Neural progenitor cell (in vitro differentiated cells): ENCODE data around the gene COLEC11. TPM values are rescaled to one million over a fixed set of nuclear protein-coding genes. Genes with fewer than 3 reads are reported as not detected.

ENCODE experiments used
- DNase-seq: peaks from one replicate; pipeline ENCODE4 v3.0.0-alpha.2; 2016; ENCODE audit warnings: low spot score
- H2AFZ ChIP-seq: fragments of 200-600 bp; sonication (generic); replicated peaks from 2 replicates; pipeline ENCODE4 v1.6.1; 2016; ENCODE audit warnings: antibody characterized with exemption
- H3F3A ChIP-seq: fragments of 200-600 bp; sonication (generic); 2 replicates; pipeline ENCODE4 v1.6.1; 2016; ENCODE audit warnings: antibody characterized with exemption, low read depth
- H3K27ac ChIP-seq: fragments of 200-600 bp; sonication (generic); 2 replicates; pipeline ENCODE4 v1.5.1; 2016; ENCODE audit warnings: mild to moderate bottlenecking
- H3K27me3 ChIP-seq: fragments of 200-600 bp; sonication (generic); 2 replicates; pipeline ENCODE4 v1.6.1; 2016; ENCODE audit warnings: mild to moderate bottlenecking, moderate library complexity
- H3K36me3 ChIP-seq: fragments of 200-600 bp; sonication (generic); 2 replicates; pipeline ENCODE4 v1.5.1; 2016
- H3K4me1 ChIP-seq: fragments of 200-600 bp; sonication (generic); 2 replicates; pipeline ENCODE4 v1.6.1; 2016; ENCODE audit warnings: mixed run types
- H3K4me2 ChIP-seq: fragments of 200-600 bp; sonication (generic); 2 replicates; pipeline ENCODE4 v1.6.1; 2016
- H3K4me3 ChIP-seq: fragments of 200-600 bp; sonication (generic); 2 replicates; pipeline ENCODE4 v1.5.1; 2016
- H3K79me2 ChIP-seq: fragments of 200-600 bp; sonication (generic); 2 replicates; pipeline ENCODE4 v1.6.1; 2016; ENCODE audit warnings: low read depth
- H3K9ac ChIP-seq: fragments of 200-600 bp; sonication (generic); 2 replicates; pipeline ENCODE4 v1.6.1; 2016
- H3K9me3 ChIP-seq: fragments of 200-600 bp; sonication (generic); 2 replicates; pipeline ENCODE4 v1.5.1; 2016; ENCODE audit warnings: low read depth
- H4K20me1 ChIP-seq: fragments of 200-600 bp; sonication (generic); 2 replicates; pipeline ENCODE4 v1.6.1; 2016; ENCODE audit warnings: low read depth
- H3K27ac Mint-ChIP-seq: 3 replicates; pipeline ENCODE4 v1.8.0; 2021; ENCODE audit warnings: mixed read lengths
- H3K27me3 Mint-ChIP-seq: 2 replicates; pipeline ENCODE4 v1.8.0; 2022; ENCODE audit warnings: low read depth, mild to moderate bottlenecking, inconsistent platforms, moderate library complexity, mixed read lengths; ENCODE audit not compliant: insufficient read depth
- H3K36me3 Mint-ChIP-seq: 3 replicates; pipeline ENCODE4 v1.8.0; 2021; ENCODE audit warnings: mixed read lengths
- H3K4me1 Mint-ChIP-seq: 3 replicates; pipeline ENCODE4 v1.8.0; 2021; ENCODE audit warnings: mixed read lengths
- H3K4me3 Mint-ChIP-seq: 3 replicates; pipeline ENCODE4 v1.8.0; 2021; ENCODE audit warnings: mild to moderate bottlenecking, moderate library complexity, mixed read lengths
- H3K9me3 Mint-ChIP-seq: 3 replicates; pipeline ENCODE4 v1.8.0; 2020; ENCODE audit warnings: mixed read lengths
- CTCF ChIP-seq: fragments of 200-600 bp; sonication (generic); IDR thresholded peaks from 2 replicates; pipeline ENCODE4 v1.5.1; 2017; ENCODE audit warnings: antibody characterized with exemption, mild to moderate bottlenecking
- EZH2 ChIP-seq: fragments of 200-600 bp; sonication (generic); IDR thresholded peaks from 2 replicates; pipeline ENCODE4 v1.6.1; 2017; ENCODE audit warnings: antibody characterized with exemption, mild to moderate bottlenecking, moderate library complexity
- EZH2phosphoT487 ChIP-seq: fragments of 200-600 bp; sonication (generic); IDR thresholded peaks from 2 replicates; pipeline ENCODE4 v1.6.1; 2017; ENCODE audit warnings: antibody characterized with exemption
- total RNA-seq: library from RNA; depleted of rRNA; stranded (reverse); fragments of >200 nt; gene quantifications from 2 replicates; pipeline ENCODE4 v1.2.3, GENCODE V29; 2015; ENCODE audit warnings: low replicate concordance

Gene COLEC11
- total RNA-seq, 1 donor from 2014 or later: not detected

GRCh38 chr2:3625186-3625585 lies 30.3 kb downstream of the COLEC11 start:
- Mint-ChIP-seq H3K27ac (no peak overlapping the region), H3K4me1 (peaks cover 5% of the 10 kb centered on the region), H3K27me3 (no peaks in the 10 kb centered on the region), H3K36me3 (no peaks in the 10 kb centered on the region), H3K4me3 (no peak overlapping the region), H3K9me3 (peaks cover 9% of the 10 kb centered on the region)
- no peak for DNase-seq
- TF ChIP-seq CTCF (no peak), EZH2phosphoT487 (no peak), EZH2 (no peak)
- Histone ChIP-seq H2AFZ (no peak overlapping the region), H3K4me3 (no peak overlapping the region), H4K20me1 (no peaks in the 10 kb centered on the region), H3K4me1 (no peaks in the 10 kb centered on the region), H3K36me3 (no peaks in the 10 kb centered on the region), H3F3A (no peaks in the 10 kb centered on the region), H3K9me3 (peaks cover 4% of the 10 kb centered on the region), H3K27me3 (no peaks in the 10 kb centered on the region), H3K79me2 (no peaks in the 10 kb centered on the region), H3K4me2 (no peak overlapping the region), H3K9ac (no peak overlapping the region), H3K27ac (no peak overlapping the region)

GRCh38 chr2:3626118-3626811 lies 31.4 kb downstream of the COLEC11 start:
- Mint-ChIP-seq H3K27ac (no peak overlapping the region), H3K36me3 (no peaks in the 10 kb centered on the region), H3K4me3 (no peak overlapping the region), H3K4me1 (peaks cover 5% of the 10 kb centered on the region), H3K27me3 (no peaks in the 10 kb centered on the region), H3K9me3 (peaks cover 5% of the 10 kb centered on the region)
- no peak overlapping the region for H3K4me2 ChIP-seq
- no peak overlapping the region for H3K9ac ChIP-seq
- DNase-seq: no peak
- no peaks in the 10 kb centered on the region for H3K79me2 ChIP-seq
- H3K27me3 ChIP-seq: no peaks in the 10 kb centered on the region
- TF ChIP-seq CTCF (no peak), EZH2phosphoT487 (no peak), EZH2 (no peak)
- no peaks in the 10 kb centered on the region for H3K4me1 ChIP-seq
- no peak overlapping the region for H3K4me3 ChIP-seq
- H2AFZ ChIP-seq: no peak overlapping the region
- H4K20me1 ChIP-seq: no peaks in the 10 kb centered on the region
- no peak overlapping the region for H3K27ac ChIP-seq
- no peaks in the 10 kb centered on the region for H3F3A ChIP-seq
- H3K36me3 ChIP-seq: no peaks in the 10 kb centered on the region
- H3K9me3 ChIP-seq: peaks cover 4% of the 10 kb centered on the region

- peaks cover 5% of the 10 kb centered on the region for H3K4me1 Mint-ChIP-seq
- H3K27me3 Mint-ChIP-seq: no peaks in the 10 kb centered on the region
- no peak overlapping the region for H3K9ac ChIP-seq
- H3K4me1 ChIP-seq: no peaks in the 10 kb centered on the region
- no peaks in the 10 kb centered on the region for H3K27me3 ChIP-seq
- no peak for DNase-seq
- no peak overlapping the region for H3K4me3 Mint-ChIP-seq
- no peak overlapping the region for H3K4me3 ChIP-seq
- no peaks in the 10 kb centered on the region for H3K79me2 ChIP-seq
- H2AFZ ChIP-seq: no peak overlapping the region
- no peaks in the 10 kb centered on the region for H4K20me1 ChIP-seq
- TF ChIP-seq EZH2: no peak
- no peak for TF ChIP-seq CTCF
- TF ChIP-seq EZH2phosphoT487: no peak
- no peak overlapping the region for H3K4me2 ChIP-seq
- H3K9me3 Mint-ChIP-seq: peaks cover 5% of the 10 kb centered on the region
- no peaks in the 10 kb centered on the region for H3F3A ChIP-seq
- no peaks in the 10 kb centered on the region for H3K36me3 ChIP-seq
- no peak overlapping the region for H3K27ac ChIP-seq
- H3K9me3 ChIP-seq: no peaks in the 10 kb centered on the region
- no peaks in the 10 kb centered on the region for H3K36me3 Mint-ChIP-seq
- H3K27ac Mint-ChIP-seq: no peak overlapping the region
These were observed 32.0 kb downstream of the COLEC11 start for GRCh38 chr2:3626812-3627499.
